NCI-H524 treated with DMSO at 0.1 percent for 48 hours (cell line): Measurements from ENCODE around the gene B4GALNT4.
"Not testable (repeated sequence)": the region's sequence is repeated elsewhere in the genome, so short reads cannot be mapped to it uniquely, and the experiment has no call there.

ENCODE experiments used
- DNase-seq: peaks from one replicate; lab custom pipeline; 2025; lab: John Stamatoyannopoulos, UW

B4GALNT4 gene

GRCh38 chr11:369336-370018 lies at the start of gene B4GALNT4:
Gene B4GALNT4 (plus strand): TSS chr11:369499. CDS start chr11:369804, 305 bp downstream.
- no peak for DNase-seq

- DNase-seq = not testable (repeated sequence)
Observed at GRCh38 chr11:319888-320273, 49.4 kb upstream of the B4GALNT4 start.

GRCh38 chr11:324156-324555 lies 45.1 kb upstream of the B4GALNT4 start:
- no peak for DNase-seq

- not testable (repeated sequence) for DNase-seq
Observed at GRCh38 chr11:324593-325517, 44.4 kb upstream of the B4GALNT4 start.

- DNase-seq = no peak
Observed at GRCh38 chr11:325796-326591, 43.3 kb upstream of the B4GALNT4 start.

GRCh38 chr11:326592-326841 lies 42.8 kb upstream of the B4GALNT4 start:
- DNase-seq = no peak

- no peak for DNase-seq
Observed at GRCh38 chr11:326842-327580, 42.3 kb upstream of the B4GALNT4 start.

- DNase-seq = no peak
Observed at GRCh38 chr11:327581-327923, 41.7 kb upstream of the B4GALNT4 start.

- DNase-seq = no peak
Observed at GRCh38 chr11:328012-328411, 41.3 kb upstream of the B4GALNT4 start.

- DNase-seq = not testable (repeated sequence)
Observed at GRCh38 chr11:328516-329100, 40.7 kb upstream of the B4GALNT4 start.

GRCh38 chr11:329886-330253 lies 39.4 kb upstream of the B4GALNT4 start:
- no peak for DNase-seq

- DNase-seq = no peak
Observed at GRCh38 chr11:330307-330693, 39.0 kb upstream of the B4GALNT4 start.

GRCh38 chr11:330694-331357 lies 38.5 kb upstream of the B4GALNT4 start:
- DNase-seq = no peak

- DNase-seq = no peak
Observed at GRCh38 chr11:331358-332060, 37.8 kb upstream of the B4GALNT4 start.

- DNase-seq = no peak
Observed at GRCh38 chr11:332651-333480, 36.4 kb upstream of the B4GALNT4 start.

- DNase-seq = not testable (repeated sequence)
Observed at GRCh38 chr11:333616-334263, 35.6 kb upstream of the B4GALNT4 start.

GRCh38 chr11:334264-334994 lies 34.9 kb upstream of the B4GALNT4 start:
- DNase-seq = no peak
